Measurements from ENCODE around the gene MYOCD. TPM values are rescaled to one million over a fixed set of nuclear protein-coding genes. Genes with fewer than 3 reads are reported as not detected.
"Not testable (repeated sequence)": the region's sequence is repeated elsewhere in the genome, so short reads cannot be mapped to it uniquely, and the experiment has no call there.

The MYOCD gene
- total and polyA plus RNA-seq, 2 of the 13 experiments (the other 11 are each of a cell fraction or from before 2014, with no cell fraction given), result not detected

DNA sequence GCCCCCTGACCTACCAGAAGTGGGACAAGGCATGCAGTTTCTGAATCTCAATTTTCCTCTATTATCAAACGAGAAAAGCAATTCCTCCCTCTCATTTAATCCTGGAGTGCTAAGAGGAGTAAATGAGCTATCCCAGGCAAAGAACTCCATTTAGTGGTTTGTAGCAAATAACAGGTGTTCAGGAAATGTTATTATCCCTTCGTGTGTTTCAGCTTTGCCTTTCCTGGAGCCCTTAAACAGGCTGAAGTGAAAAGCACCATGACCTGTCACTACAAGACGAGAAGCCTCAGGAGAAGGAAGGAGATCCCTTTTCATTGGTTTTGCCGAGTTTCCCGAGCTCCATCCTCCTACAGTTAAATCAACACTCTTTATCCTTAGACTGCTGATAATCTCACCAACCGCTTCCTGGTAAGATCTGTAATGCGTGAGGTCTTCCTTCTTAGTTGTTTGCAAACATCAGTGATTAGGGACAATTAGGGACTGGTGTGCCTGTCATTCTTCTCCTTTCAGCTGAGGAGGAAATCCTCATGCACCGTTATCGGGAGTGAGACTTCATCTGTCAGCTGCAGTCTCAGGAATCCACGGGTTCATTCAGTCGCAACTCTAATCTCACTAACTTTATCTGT is 30.8 kb upstream of the MYOCD start:
- ChIA-PET CTCF (ENCODE audit: low intra/inter-chr PET ratio, low total read pairs) (no interaction called here), POLR2A (no interaction called here)
- H3K27me3 ChIP-seq (ENCODE audit: control insufficient read depth in 1 of 2, insufficient read depth in 2 of 2, low read length in 2 of 2), result no peaks in the 10 kb centered on the region; a peak in 1 of 5 replicates
- H3K27ac ChIP-seq (ENCODE audit: extremely low read length, insufficient read depth, low read length), result no peak overlapping the region
- TF ChIP-seq, protein P1, sequence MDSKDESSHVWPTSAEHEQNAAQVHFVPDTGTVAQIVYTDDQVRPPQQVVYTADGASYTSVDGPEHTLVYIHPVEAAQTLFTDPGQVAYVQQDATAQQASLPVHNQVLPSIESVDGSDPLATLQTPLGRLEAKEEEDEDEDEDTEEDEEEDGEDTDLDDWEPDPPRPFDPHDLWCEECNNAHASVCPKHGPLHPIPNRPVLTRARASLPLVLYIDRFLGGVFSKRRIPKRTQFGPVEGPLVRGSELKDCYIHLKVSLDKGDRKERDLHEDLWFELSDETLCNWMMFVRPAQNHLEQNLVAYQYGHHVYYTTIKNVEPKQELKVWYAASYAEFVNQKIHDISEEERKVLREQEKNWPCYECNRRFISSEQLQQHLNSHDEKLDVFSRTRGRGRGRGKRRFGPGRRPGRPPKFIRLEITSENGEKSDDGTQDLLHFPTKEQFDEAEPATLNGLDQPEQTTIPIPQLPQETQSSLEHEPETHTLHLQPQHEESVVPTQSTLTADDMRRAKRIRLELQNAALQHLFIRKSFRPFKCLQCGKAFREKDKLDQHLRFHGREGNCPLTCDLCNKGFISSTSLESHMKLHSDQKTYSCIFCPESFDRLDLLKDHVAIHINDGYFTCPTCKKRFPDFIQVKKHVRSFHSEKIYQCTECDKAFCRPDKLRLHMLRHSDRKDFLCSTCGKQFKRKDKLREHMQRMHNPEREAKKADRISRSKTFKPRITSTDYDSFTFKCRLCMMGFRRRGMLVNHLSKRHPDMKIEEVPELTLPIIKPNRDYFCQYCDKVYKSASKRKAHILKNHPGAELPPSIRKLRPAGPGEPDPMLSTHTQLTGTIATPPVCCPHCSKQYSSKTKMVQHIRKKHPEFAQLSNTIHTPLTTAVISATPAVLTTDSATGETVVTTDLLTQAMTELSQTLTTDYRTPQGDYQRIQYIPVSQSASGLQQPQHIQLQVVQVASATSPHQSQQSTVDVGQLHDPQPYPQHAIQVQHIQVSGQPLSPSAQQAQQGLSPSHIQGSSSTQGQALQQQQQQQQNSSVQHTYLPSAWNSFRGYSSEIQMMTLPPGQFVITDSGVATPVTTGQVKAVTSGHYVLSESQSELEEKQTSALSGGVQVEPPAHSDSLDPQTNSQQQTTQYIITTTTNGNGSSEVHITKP (CRISPR knock-in tag; IDR thresholded peaks at IDR 0.05; ENCODE audit: low read depth), result no peak
- TF ChIP-seq, protein P2, sequence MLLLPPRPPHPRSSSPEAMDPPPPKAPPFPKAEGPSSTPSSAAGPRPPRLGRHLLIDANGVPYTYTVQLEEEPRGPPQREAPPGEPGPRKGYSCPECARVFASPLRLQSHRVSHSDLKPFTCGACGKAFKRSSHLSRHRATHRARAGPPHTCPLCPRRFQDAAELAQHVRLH (CRISPR knock-in tag; IDR thresholded peaks at IDR 0.05; ENCODE audit: borderline replicate concordance, low read depth), result no peak
- TF ChIP-seq MED1 (CRISPR knock-in tag; IDR thresholded peaks at IDR 0.05) (no peak), NCOA5 (CRISPR knock-in tag; IDR thresholded peaks at IDR 0.05) (no peak), MXI1 (IDR thresholded peaks at IDR 0.05; ENCODE audit: borderline replicate concordance, low read depth, low read length) (no peak), ZFX (CRISPR knock-in tag; IDR thresholded peaks at IDR 0.05; ENCODE audit: low read depth) (no peak)
- H3K79me2 ChIP-seq (ENCODE audit: insufficient read depth, low read length), result no peaks in the 10 kb centered on the region
- no peak overlapping the region for H2AFZ ChIP-seq (ENCODE audit: low read length)
- no TSS peak for BruUV-seq (replicated peaks)
- no peak for DNase-seq (ENCODE audit: low spot score)
- intact Hi-C loops (cut with micrococcal nuclease; ENCODE audit: unreplicated experiment) (no loop called here), in situ Hi-C loops (cut with HindIII; ENCODE audit: extremely low pct_ligation_motif_present, low pct_unique_long_range_greater_than_20kb) (no loop called here)
- H4K20me1 ChIP-seq (ENCODE audit: insufficient read depth, low read length), result no peaks in the 10 kb centered on the region
- H3K36me3 ChIP-seq (replicated peaks in 1 of 2; ENCODE audit: control insufficient read depth in 1 of 2, insufficient read depth in 2 of 2, low read length in 2 of 2), result no peaks in the 10 kb centered on the region
- no peak overlapping the region for H3K4me2 ChIP-seq (ENCODE audit: low read depth, low read length)
- WGBS (ENCODE audit: low lambda C conversion rate), result 27% methylated on average over 11 of the region's 11 CpGs
- no peak for ATAC-seq
- FAIRE-seq, result no peak
- no peaks in the 10 kb centered on the region for H3K9me3 ChIP-seq (ENCODE audit: low read length)
- peaks cover 13% of the 10 kb centered on the region for H3K4me1 ChIP-seq (ENCODE audit: insufficient read depth, low read length)
- no peak overlapping the region for H3K4me3 ChIP-seq (replicated peaks in 1 of 3; ENCODE audit: insufficient read depth in 1 of 3, low read depth in 2 of 3, low read length in 3 of 3)
- H3K9ac ChIP-seq (ENCODE audit: insufficient read depth, low read depth, low read length), result no peak overlapping the region

DNA sequence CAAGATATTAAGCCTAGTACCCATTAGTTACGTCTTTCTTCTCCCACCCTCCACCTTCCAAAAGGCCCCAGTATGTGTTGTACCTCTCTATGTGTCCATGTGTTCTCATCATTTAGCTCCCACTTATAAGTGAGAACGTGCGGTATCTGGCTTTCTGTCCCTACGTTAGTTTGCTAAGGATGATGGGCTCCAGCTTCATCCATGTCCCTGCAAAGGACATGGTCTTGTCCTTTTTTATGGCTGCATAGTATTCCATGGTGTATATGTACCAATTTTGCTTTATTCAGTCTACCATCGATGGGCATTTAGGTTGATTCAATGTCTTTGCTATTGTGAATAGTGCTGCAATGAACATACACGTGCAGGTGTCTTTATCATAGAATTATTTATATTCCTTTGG is 29.7 kb upstream of the MYOCD start:
- H3K4me3 ChIP-seq (replicated peaks in 1 of 3; ENCODE audit: insufficient read depth in 1 of 3, low read depth in 2 of 3, low read length in 3 of 3); H3K27me3 ChIP-seq (ENCODE audit: control insufficient read depth in 1 of 2, insufficient read depth in 2 of 2, low read length in 2 of 2); H3K27ac ChIP-seq (ENCODE audit: extremely low read length, insufficient read depth, low read length); H3K36me3 ChIP-seq (replicated peaks in 1 of 2; ENCODE audit: control insufficient read depth in 1 of 2, insufficient read depth in 2 of 2, low read length in 2 of 2); H3K9ac ChIP-seq (ENCODE audit: insufficient read depth, low read depth, low read length); in situ Hi-C loops (cut with HindIII; ENCODE audit: extremely low pct_ligation_motif_present, low pct_unique_long_range_greater_than_20kb); H3K4me2 ChIP-seq (ENCODE audit: low read depth, low read length); H4K20me1 ChIP-seq (ENCODE audit: insufficient read depth, low read length); ATAC-seq; H3K79me2 ChIP-seq (ENCODE audit: insufficient read depth, low read length); POLR2A ChIA-PET; DNase-seq (ENCODE audit: low spot score); BruUV-seq (replicated peaks); CTCF ChIA-PET (ENCODE audit: low intra/inter-chr PET ratio, low total read pairs); FAIRE-seq; H3K4me1 ChIP-seq (ENCODE audit: insufficient read depth, low read length); intact Hi-C loops (cut with micrococcal nuclease; ENCODE audit: unreplicated experiment); H3K9me3 ChIP-seq (ENCODE audit: low read length); H2AFZ ChIP-seq (ENCODE audit: low read length): not testable (repeated sequence)
- 16% methylated on average over 6 of the region's 6 CpGs for WGBS (ENCODE audit: low lambda C conversion rate)

All from HepG2 (cell line).